Measurements from ENCODE around the gene HCAR2. TPM values are rescaled to one million over a fixed set of nuclear protein-coding genes. Genes with fewer than 3 reads are reported as not detected.
A peak's percentile ranks its signal among the peaks of the same experiment; 100 is the strongest.

Gene HCAR2
- total RNA-seq, 1 experiment from 2014 or later, result not detected

GRCh38 chr12:122665349-122665748 lies 37.8 kb downstream of the HCAR2 start:
- Histone ChIP-seq H3K27ac (ENCODE audit: insufficient read length, low read depth, low read length) (no peak overlapping the region), H3K9ac (ENCODE audit: extremely low read depth, insufficient read length, low read length) (no peak overlapping the region), H3K9me3 (ENCODE audit: control insufficient read depth, low read depth, low read length) (no peaks in the 10 kb centered on the region), H3K4me1 (ENCODE audit: insufficient read depth, low read length) (no peaks in the 10 kb centered on the region), H3K14ac (ENCODE audit: insufficient read depth, low read length) (no peak overlapping the region), H4K5ac (ENCODE audit: insufficient read length, low read depth, low read length) (no peak overlapping the region), H4K20me1 (ENCODE audit: control insufficient read depth, insufficient read depth, insufficient read length) (no peaks in the 10 kb centered on the region), H4K91ac (ENCODE audit: insufficient read length, low read depth, low read length) (no peak overlapping the region), H2BK120ac (ENCODE audit: low read depth, low read length, poor library complexity, severe bottlenecking) (no peak overlapping the region), H3K18ac (ENCODE audit: insufficient read length, low read depth, low read length) (no peak overlapping the region), H3K4ac (ENCODE audit: low read depth, low read length) (no peak overlapping the region), H2AFZ (ENCODE audit: low read length) (no peak overlapping the region), H2BK5ac (ENCODE audit: insufficient read length, low read length) (no peak overlapping the region), H3K23me2 (ENCODE audit: insufficient read length, low read depth, low read length, poor library complexity, severe bottlenecking) (no peaks in the 10 kb centered on the region), H3K79me2 (ENCODE audit: insufficient read depth, low read length) (no peaks in the 10 kb centered on the region), H2BK20ac (ENCODE audit: low read depth, low read length, poor library complexity, severe bottlenecking) (no peak overlapping the region), H3T11ph (ENCODE audit: low read length) (no peak overlapping the region), H2BK15ac (ENCODE audit: low read depth, low read length) (no peak overlapping the region), H2BK12ac (ENCODE audit: insufficient read length, low read depth, low read length) (no peak overlapping the region), H2AK5ac (ENCODE audit: insufficient read length, low read length) (no peak overlapping the region), H3K23ac (ENCODE audit: insufficient read length, low read depth, low read length) (no peak overlapping the region), H3K56ac (ENCODE audit: insufficient read length, low read depth, low read length) (no peak overlapping the region), H3K4me2 (ENCODE audit: insufficient read depth, insufficient read length, low read length) (no peak overlapping the region), H3K79me1 (ENCODE audit: insufficient read depth, low read depth, low read length, poor library complexity, severe bottlenecking) (no peaks in the 10 kb centered on the region), H3K27me3 (ENCODE audit: insufficient read depth, low read length) (no peaks in the 10 kb centered on the region), H4K8ac (replicated peaks; ENCODE audit: insufficient read length, low read depth, low read length) (no peak overlapping the region)
- H3K27me3 Mint-ChIP-seq (ENCODE audit: low read depth), result no peaks in the 10 kb centered on the region; the same call in none of the 2 replicates
- peaks cover 3 to 8% of the 10 kb centered on the region in 2 experiments; a peak in 3 of 4 replicates for H3K4me1 Mint-ChIP-seq
- no peak overlapping the region; a peak in 1 of 5 replicates for H3K4me3 Mint-ChIP-seq
- no peak for DNase-seq
- peak overlapping the region in 1 of 3 experiments; percentile 8; a peak in 1 of 7 replicates for H3K27ac Mint-ChIP-seq
- no CpG with 5 or more reads among the region's 8 CpGs for WGBS (ENCODE audit: extremely low coverage, insufficient read length, low lambda C conversion rate)
- no peaks in the 10 kb centered on the region for H3K36me3 Mint-ChIP-seq (ENCODE audit: insufficient read depth in 1 of 3, low read depth in 3 of 3)
- TF ChIP-seq CTCF (conservative IDR thresholded peaks at IDR 0.05), result no peak
- H3K9me3 Mint-ChIP-seq, result no peaks in the 10 kb centered on the region
